ENCODE data around the gene NLRC5.
A peak's percentile ranks its signal among the peaks of the same experiment; 100 is the strongest.
"Not testable (repeated sequence)": the region's sequence is repeated elsewhere in the genome, so short reads cannot be mapped to it uniquely, and the experiment has no call there.

NLRC5 gene

DNA sequence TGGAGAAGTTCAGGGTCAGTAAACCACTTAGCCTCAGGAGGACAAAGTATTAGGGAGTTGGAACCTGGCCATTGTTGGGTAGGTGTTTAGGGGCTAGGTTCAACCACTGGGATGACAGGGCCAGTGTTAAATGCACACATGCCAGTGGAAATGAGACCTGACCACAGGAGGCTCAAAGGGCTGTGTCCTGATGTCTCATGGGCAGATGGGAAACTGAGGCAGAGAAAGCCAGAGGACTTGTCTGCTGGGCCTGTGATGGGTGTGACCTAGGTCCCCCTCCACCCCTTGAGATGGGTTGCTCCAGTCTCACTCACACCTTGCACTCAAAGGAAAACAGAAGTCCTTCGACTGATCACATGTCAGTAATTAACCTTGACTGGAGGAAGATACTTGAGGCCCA lies 119.1 kb downstream of the NLRC5 start:
- no peak for DNase-seq

DNA sequence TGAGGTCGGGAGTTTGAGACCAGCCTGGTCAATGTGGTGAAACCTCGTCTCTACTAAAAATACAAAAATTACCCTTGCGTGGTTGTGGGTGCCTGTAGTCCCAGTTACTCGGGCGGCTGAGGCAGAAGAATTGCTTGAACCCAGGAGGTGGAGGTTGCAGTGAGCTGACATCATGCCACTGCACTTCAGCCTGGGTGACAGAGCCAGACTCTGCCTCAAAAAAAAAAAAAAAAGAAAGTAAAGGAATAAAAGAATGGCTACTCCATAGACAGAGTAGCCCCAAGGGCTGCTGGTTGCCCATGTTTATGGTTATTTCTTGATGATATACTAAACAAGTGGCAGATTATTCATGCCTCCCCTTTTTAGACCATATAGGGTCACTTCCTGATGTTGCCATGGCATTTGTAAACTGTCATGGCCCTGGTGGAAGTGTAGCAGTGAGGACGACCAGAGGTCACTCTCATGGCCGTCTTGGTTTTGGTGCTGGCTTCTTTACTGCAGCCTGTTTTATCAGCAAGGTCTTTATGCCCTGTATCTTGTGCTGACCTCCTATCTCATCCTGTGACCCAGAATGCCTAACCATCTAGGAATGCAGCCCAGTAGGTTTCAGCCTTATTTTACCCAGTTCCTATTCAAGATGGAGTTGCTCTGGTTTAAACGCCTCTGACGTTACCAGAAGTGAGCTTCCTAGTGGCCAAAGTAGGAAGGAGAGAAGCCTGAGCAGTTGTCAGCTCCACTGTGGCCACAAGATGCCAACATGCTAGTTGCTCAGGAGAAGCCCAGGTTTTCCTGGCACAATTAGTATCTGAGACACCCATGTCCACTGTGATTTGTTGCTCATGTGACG lies 120.1 kb downstream of the NLRC5 start:
- DNase-seq: not testable (repeated sequence)

DNA sequence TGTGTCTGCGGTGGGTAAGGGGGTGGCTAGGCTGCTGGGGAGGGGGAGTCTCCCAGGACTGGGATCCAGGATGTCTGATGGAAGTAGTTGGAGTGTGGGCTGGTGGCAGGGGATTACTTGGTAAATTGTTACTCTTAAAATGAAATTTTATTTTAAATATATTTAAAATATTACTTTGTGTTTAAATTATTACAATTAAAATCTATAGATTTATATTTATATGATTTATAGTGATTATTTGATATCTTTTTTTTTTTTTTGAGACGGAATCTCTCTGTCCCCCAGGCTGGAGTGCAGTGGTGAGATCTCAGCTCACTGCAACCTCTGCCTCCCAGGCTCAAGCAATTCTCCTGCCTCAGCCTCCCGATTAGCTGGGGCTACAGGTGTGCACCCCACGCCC lies 121.6 kb downstream of the NLRC5 start:
- no peak for DNase-seq

DNA sequence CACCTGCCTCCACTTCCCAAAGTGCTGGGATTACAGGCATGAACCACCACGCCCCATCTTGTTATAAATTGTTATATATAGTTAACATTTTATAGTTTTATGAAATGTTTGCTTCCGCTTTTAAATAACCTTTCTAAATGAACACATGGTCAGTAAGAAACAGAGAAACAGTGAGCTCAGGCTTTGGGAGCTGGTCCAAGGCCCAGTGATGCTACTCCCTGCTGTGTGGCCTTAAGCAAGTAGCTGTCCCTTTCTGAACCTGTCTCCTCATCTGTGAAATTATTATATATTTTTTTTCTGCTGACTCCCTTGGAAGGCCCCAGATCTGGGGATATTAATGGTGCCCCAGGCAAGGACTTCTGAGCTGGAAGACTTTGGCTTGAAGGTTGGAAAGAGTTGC lies 122.1 kb downstream of the NLRC5 start:
- no peak for DNase-seq

DNA sequence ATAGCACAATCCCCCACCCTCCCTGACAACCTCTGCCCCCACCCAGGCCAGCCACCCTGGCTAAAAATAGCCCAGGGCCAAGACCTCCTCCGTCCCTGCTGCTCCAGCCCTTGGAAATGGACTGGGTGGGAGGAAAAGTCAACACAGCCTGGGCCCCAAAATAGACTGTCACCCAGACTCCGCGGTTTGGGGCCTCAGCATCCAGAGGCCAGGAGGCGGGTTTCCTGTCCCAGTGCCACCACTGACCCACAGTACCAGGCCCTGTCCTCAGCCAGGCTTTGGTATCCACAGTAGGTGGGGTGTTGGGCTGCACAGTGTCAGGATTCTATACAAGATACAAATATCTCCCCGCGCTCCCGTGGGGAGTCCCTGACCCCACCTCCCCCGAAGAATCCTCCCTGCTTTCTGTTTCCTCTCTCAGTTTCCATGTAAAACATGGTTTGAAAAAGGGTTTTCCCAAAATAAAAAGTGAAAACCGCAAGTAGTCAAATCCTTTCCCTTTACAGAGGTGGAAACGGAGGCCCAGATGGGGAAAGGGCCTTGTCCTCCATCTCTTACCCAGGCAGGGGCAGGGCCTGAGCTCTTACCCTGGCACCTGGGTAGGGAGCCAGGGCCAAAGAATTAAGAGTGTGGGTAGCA lies 123.2 kb downstream of the NLRC5 start:
- DNase-seq: no peak

DNA sequence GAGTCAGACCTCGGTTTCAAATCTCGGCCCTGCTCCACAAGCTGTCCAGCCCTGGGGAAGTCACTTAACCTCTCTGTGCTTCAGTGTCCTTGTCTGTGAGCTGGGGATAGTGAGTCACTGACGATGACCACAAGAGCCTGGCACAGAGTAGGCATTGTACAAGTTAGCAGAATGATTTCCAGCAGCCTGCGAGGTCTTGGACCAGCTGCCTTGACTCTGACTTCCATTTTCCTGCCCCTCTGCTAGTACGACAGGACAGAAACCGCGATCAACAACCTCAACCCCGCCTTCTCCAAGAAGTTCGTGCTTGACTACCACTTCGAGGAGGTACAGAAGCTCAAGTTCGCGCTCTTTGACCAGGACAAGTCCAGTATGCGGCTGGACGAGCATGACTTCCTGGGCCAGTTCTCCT lies 123.7 kb downstream of the NLRC5 start:
- no peak for DNase-seq

DNA sequence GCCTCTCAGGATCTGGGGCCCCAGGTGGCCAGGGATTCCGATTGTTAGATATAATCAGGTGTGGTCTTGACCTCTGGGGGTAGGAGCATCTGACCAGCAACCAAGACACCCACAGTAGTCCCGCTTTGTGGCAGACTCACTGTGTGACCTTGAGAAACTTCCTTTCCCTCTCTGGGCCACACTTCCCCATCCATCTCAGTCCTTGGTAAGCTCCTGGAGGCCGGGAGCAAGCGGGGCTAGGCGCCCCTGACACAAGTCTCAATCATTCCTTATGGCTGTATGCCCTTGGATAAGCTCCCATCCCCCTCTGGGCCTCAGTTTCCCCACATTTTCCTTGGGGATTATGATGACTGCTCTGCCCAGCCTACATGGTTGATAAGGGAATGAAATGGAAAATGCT lies 124.3 kb downstream of the NLRC5 start:
- no peak for DNase-seq

DNA sequence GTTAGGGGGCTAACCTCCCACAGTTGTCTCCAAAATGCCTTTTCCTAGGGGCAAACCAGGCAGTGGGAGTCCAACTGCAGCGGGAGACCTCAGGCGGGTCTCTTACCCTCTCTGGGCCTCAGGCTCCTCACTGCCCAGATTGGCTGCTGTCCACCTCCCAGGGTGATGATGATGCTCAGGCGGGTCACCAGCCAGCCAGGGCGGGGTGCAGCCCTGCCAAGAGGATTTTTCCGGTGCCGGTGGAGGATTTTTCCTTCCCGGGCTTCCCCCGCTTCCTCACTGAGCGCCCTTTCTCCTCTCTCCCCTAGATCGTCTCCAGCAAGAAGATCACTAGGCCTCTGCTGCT lies 125.8 kb downstream of the NLRC5 start:
- DNase-seq: no peak

DNA sequence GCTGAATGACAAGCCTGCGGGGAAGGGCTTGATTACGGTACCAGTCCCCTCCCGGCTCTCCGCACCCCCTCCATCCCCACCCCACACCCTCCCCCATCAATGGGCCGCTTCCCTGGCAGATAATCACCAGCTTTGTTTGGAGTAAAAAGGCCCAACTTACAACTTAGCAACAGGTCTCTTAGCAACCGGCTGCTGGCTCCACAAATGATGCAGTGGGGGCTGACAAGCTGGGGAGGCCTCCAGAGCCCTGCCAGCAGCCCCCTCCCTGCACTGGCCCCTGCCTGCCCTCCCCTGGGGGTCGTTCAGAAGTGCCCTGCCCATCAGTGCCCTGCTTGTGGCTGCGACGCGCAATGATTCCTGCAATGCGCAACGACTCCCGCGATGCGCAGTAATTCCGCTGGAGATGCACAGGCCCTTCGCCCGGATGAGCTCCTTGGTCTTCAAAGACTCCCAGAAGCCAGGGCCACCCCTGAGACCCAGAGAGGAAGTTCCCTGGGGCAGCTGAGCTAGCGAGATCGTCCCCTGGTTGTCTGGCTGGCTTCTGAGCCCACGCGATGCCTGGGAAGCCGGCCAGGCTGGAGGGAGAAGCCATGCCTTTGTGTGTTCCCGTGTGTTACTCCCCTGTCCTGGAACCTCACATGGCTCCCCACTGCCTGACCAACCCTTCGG lies 126.3 kb downstream of the NLRC5 start:
- DNase-seq: no peak

DNA sequence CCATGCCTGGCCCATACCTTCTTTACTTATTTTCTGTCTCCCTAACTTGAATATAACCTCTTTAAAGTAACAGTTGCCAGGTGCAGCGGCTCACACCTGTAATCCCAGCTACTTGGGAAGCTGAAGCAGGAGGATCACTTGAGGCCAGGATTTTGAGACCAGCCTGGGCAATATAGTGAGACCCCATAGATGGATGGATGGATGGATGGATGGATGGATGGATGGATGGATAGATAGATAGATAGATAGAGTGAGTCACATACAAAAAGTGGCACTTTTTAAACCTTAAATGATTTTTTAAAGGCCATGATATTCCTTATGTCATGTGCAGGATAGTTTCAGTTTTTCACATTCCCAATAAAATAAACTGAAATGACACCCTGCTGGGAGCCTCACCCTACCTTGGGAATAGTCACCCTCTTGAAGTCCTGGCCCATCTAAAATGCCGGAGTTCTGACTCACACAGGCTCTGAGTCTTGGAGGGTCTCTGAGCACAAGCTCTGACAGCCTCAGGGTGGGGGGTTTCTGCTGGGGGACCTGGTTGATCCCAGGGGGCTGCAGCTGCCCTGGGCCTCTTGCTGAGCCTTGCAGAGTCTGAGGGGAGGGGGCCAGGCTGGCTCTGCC lies 129.2 kb downstream of the NLRC5 start:
- DNase-seq: no peak

DNA sequence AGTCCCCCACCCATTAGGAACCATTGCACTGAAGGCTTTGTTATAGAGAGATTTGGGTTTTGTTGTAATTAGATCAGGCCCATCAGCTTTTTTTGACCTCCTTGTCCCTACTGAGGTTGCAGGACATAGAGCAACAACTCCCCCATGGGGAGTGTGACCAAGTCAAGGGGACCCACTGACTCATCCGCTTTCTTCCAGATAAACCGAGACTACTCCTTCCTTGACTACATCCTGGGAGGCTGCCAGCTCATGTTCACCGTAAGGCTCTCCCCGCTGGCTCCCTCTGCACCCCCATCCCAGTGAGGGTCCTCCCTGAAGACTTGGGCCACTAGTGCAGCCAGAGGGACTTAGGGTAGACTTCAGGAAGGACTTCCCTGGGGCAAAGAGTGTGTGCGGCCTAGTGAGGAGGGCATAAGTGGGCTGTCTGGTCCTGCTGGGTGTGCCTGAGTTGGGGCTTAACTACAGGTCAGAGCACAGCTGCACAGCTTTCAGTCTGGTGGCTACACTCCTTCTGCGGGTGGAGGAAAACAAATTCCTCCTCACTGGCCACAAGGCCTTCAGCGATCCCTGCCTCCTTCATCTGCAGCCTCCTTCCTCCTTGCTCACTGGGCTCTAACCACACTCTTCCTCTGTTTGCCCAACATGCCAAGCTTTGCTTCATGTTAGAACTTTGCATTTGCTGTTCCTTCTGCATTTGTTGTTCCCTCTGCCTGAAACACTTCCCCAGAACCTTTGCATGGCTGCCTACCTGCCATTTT lies 134.0 kb downstream of the NLRC5 start:
- no peak for DNase-seq

DNA sequence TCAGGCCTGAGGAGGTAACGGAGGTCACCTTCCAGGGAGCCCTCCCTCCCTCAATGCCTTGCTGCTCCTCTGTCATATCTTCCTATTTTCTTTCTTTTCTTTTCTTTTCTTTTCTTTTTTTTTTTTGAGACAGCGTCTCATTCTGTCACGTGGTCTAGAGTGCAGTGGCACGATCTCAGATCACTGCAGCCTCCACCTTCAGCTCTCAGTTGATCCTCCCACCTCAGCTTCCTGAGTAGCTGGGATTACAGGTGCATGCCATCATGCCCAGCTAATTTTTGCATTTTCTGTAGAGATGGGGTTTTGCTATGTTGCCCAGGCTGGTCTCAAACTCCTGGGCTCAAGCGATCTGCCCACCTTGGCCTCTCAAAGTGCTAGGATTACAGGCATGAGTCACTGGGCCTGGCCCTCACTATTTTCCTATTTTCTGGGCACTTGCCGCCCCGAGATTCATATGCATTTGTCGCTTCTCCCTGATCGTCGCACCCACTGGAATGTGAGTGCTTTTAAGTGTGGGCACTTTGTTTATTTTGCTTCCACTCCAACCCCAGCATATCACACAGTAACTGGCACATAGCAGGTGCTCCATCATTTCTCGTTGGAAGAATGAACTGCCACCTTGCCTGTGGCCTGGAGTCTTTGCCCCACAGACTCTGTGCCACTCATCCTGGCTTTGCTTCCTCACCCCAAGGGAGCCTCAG lies 134.8 kb downstream of the NLRC5 start:
- DNase-seq: no peak

DNA sequence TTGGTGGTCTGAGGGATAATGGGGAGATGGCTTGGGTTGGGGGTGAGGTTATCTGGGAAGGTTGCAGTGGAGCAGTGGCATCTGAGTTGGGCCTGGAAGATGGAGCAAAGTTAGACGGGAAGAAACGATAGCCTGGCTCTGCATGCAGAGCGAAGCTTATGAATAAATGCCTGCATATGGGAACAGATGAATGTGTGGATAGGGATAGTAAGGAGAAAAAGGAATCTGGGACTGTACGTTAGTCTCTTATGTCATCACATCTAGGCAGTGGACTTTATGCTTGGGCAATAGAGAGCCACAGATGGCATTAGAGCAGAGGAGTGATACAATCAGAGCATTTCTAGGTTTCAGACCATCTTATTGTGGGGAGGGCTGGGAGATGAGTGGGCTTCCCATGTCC lies 136.0 kb downstream of the NLRC5 start:
- no peak for DNase-seq

DNA sequence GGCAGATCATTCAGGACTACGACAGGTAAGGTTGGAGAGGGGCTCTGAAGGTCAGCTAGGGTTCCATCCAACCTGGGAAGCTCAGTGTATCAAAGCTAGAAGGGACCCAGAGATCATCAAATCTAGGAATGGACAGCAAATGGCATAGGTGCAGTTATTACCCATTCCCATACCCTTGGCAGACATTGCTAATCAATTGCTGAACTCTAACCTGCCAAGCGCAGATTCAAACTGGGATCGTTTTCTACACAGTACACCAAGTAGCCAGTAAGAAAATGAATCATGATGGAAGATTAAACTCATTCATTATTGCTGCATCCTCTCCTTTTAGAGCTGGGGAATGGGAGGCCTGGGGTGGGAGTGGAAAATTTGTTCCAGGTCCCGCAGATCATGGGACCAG lies 136.6 kb downstream of the NLRC5 start:
- no peak for DNase-seq

DNA sequence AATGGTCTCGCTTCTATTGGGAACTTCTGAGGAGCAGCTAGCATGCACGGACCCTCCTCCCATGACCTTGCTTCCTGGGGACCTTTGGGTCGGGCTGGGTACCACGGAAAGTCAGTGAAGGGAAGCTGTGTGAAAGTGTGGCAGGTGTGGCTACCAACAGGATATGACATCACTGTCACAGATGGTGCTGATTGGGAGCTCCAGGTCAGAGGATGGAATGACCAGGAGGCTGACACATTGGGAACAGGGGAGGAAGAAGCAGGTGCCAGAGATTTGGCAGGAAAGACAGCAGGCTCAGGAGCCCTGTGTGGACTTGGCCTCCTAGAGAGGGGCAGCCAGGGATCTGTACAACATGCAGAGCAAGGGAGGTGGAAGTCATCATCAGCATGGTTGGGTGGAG lies 137.1 kb downstream of the NLRC5 start:
- DNase-seq: no peak

DNA sequence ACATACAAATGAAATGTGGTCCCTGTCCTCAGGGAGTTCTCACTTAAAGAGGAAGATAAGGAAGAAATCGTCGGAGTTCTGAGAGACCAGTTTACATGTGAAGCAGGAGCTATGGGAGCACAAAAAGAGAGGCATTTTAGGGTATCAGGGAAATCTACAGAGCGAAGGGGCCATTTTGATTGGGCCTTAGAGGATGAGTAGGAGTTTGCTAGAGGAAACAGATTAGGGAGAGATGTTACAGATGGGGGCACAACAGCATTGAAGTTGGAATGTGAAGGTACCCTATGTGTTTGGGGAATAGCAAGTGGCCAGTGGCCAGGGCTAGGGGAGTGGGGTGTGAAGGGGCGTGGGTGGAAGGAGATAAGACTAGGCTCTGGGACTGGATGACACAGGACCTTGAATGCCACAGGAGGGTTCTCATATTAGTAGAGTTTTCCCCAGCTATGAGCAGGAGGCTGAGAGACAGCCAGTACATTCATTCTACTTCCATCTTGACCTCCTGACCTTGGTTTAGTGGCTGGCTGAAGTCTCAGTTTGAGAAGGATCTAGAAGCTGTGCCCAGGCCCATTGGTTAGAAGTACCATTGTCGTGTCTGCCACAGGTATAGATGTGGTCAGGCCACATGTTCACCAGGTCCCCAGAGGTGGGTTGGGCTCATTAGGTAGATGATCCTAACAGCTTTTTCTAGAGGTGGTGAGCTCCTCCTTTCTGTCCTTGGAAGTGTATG lies 137.8 kb downstream of the NLRC5 start:
- no peak for DNase-seq

DNA sequence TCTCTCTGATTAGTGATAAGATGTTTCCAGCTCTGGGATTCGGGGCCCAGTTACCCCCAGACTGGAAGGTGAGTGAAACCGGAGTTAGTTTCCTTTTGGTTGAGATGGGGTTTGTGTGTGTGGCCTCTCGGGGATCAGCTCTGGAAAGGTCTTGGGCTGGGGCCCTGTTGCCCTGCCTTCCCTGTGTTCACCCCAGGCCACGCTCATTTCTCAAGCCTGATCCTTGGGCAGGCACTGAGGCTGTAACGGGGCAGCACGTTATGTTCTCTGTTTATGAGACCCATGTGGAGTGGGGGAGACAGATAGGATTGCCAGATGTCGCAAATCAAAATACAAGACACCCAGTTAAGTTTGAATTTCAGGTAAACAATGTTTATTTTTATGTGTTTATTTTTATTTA lies 138.5 kb downstream of the NLRC5 start:
- DNase-seq: no peak

DNA sequence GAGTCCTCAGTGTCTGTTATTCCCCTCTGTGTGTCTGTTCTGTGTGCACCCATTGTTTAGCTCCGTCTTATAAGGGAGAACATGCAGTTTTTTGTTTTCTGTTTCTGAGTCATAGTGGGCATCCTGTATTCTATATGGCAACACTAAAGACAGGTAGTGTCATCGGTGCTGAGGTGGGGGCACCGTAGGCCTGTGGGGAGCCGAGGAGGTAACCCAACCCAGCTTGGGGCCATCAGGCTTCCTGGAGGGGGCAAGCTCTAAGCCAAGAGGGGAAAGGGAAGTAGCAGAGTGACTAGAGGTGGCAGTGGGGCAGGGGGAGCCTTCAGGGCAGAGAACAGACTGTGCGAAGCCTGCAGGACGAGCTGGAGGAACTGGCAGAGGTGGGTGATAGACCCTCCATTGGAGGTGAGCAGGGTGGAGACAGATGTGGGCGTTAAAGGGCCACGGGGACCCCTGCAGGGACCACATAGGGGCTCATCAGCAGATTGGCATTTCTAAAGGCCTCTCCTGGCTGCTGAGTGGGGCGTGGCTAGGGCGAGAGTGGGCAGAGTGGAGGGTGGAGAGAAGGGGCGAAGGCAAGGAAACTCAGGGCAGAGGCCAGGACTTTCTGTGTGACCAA lies 139.5 kb downstream of the NLRC5 start:
- DNase-seq: peak; percentile 18

DNA sequence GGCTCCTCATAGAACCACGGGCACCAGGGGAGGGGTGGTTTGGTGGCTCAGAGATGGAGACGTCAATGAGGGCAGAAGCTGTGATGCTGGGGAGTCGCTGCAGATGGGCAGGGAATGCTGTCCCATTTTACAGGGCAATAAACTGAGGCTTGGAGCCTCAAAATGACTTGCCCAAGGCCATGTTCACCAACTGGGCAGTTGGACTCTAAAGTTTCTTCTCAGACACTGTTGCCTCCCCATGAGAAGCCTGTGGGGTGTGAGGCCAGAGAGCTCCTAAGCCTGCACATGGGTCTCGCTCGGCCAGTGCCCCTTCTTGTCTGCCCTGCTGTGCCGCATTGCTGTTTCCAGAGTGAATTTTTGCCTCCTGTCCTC lies 141.6 kb downstream of the NLRC5 start:
- no peak for DNase-seq

DNA sequence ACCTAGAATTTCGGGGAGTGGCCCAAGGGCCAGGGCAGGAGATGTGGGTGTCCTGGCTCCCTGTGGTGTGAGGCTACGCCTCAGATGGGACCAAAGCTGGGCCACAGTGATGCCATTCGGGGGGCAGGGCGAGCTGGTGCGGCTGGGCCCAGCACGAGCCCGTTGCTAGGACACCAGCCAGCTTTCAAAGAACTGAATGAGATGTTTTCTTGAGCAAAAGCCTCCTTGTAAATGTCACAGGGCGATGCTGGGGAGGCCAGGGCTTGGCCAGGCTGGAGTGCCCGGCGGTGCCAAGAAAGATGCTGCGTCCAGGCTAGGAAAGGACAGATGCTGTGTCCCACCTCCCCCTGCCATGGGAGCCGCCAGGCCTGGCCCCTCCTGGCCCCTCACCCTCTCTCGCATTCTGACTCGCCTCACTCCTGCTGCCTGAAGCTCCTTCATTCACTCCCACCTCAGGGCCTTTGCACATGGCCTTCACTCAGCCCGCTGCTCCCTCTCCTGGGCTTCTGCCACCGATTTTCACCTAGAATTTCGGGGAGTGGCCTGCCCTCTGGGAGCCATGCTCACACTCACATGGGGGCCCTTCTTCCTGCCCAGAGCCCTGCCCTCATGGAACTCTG lies 142.1 kb downstream of the NLRC5 start:
- no peak for DNase-seq

DNA sequence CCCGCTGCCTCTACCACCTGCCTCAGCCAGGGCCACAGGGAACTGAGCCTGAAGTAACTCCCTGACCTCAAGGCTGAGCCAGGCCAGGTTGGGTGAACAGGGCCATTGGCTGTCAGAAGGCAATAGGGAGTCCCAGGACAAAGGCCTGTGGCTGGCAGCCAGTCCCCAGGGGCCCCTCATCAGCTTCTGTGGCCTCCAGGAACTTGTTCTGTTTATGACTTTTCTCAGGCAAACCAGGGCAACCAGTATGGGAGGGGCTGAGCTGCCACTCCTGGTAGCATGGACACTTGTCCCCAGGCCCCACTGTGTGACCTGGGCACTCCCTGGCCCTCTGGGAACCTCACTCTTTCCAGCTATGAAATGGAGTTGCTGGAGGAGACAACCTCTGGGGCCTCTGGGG lies 143.1 kb downstream of the NLRC5 start:
- no peak for DNase-seq
